Measurements from ENCODE around the gene TEAD1. TPM values are rescaled to one million over a fixed set of nuclear protein-coding genes. Genes with fewer than 3 reads are reported as not detected.

TEAD1 gene
- total RNA-seq, 6 experiments from 2014 or later = 28.3 to 41.5 (median 32.2) TPM

GRCh38 chr11:12731841-12732336, 57.7 kb downstream of the TEAD1 start:
- H3K36me3 ChIP-seq = no peaks in the 10 kb centered on the region
- H3K27me3 ChIP-seq = no peaks in the 10 kb centered on the region
- TF ChIP-seq POLR2A (IDR thresholded peaks at IDR 0.05) (no peak), CTCF (IDR thresholded peaks at IDR 0.05) (no peak)
- intact Hi-C loops (cut with DNase I) = no loop called here
- 80% methylated on average over 3 of the region's 3 CpGs for WGBS (ENCODE audit: insufficient coverage, low coverage, low lambda C conversion rate, missing lambda C conversion rate)
- no peak overlapping the region for H3K4me3 ChIP-seq
- no peak overlapping the region for H3K27ac ChIP-seq
- H3K9me3 ChIP-seq = no peaks in the 10 kb centered on the region
- no peaks in the 10 kb centered on the region for H3K4me1 ChIP-seq
- ATAC-seq (no peak), DNase-seq (no peak)

GRCh38 chr11:12733091-12733490, 58.9 kb downstream of the TEAD1 start:
- intact Hi-C loops (cut with DNase I) = no loop called here
- Histone ChIP-seq H3K4me3 (no peak overlapping the region), H3K36me3 (no peaks in the 10 kb centered on the region), H3K27me3 (no peaks in the 10 kb centered on the region), H3K4me1 (no peaks in the 10 kb centered on the region), H3K27ac (no peak overlapping the region), H3K9me3 (no peaks in the 10 kb centered on the region)
- WGBS (ENCODE audit: insufficient coverage, low coverage, low lambda C conversion rate, missing lambda C conversion rate) = 17% methylated on average over 1 of the region's 2 CpGs
- no peak for TF ChIP-seq POLR2A (IDR thresholded peaks at IDR 0.05)
- TF ChIP-seq CTCF (IDR thresholded peaks at IDR 0.05) = no peak
- DNase-seq = no peak
- peak; percentile 54 to 85 (median 59) for ATAC-seq

- DNase-seq (no peak), ATAC-seq (no peak)
- no peaks in the 10 kb centered on the region for H3K27me3 ChIP-seq
- H3K4me3 ChIP-seq = no peak overlapping the region
- H3K27ac ChIP-seq = no peak overlapping the region
- H3K9me3 ChIP-seq = no peaks in the 10 kb centered on the region
- intact Hi-C loops (cut with DNase I) = no loop called here
- 91% methylated on average over 4 of the region's 4 CpGs for WGBS (ENCODE audit: insufficient coverage, low coverage, low lambda C conversion rate, missing lambda C conversion rate)
- TF ChIP-seq POLR2A (IDR thresholded peaks at IDR 0.05) = no peak
- TF ChIP-seq CTCF (IDR thresholded peaks at IDR 0.05) = no peak
- no peaks in the 10 kb centered on the region for H3K4me1 ChIP-seq
- H3K36me3 ChIP-seq = no peaks in the 10 kb centered on the region
These were observed 60.4 kb downstream of the TEAD1 start for GRCh38 chr11:12734625-12735024.

- H3K9me3 ChIP-seq = no peaks in the 10 kb centered on the region
- no peak overlapping the region for H3K27ac ChIP-seq
- intact Hi-C loops (cut with DNase I) = no loop called here
- no peaks in the 10 kb centered on the region for H3K36me3 ChIP-seq
- no peaks in the 10 kb centered on the region for H3K27me3 ChIP-seq
- WGBS (ENCODE audit: insufficient coverage, low coverage, low lambda C conversion rate, missing lambda C conversion rate) = 84% methylated on average over 4 of the region's 7 CpGs
- ATAC-seq (no peak), DNase-seq (no peak)
- H3K4me3 ChIP-seq = no peak overlapping the region
- TF ChIP-seq POLR2A (IDR thresholded peaks at IDR 0.05) (no peak), CTCF (IDR thresholded peaks at IDR 0.05) (no peak)
- H3K4me1 ChIP-seq = no peaks in the 10 kb centered on the region
These were observed 61.0 kb downstream of the TEAD1 start for GRCh38 chr11:12735262-12735661.

- no peak overlapping the region for H3K4me3 ChIP-seq
- no peak overlapping the region for H3K27ac ChIP-seq
- no peaks in the 10 kb centered on the region for H3K4me1 ChIP-seq
- DNase-seq (no peak), ATAC-seq (no peak)
- no peaks in the 10 kb centered on the region for H3K9me3 ChIP-seq
- no peaks in the 10 kb centered on the region for H3K27me3 ChIP-seq
- intact Hi-C loops (cut with DNase I) = no loop called here
- 39% methylated on average over 2 of the region's 2 CpGs for WGBS (ENCODE audit: insufficient coverage, low coverage, low lambda C conversion rate, missing lambda C conversion rate)
- no peak for TF ChIP-seq CTCF (IDR thresholded peaks at IDR 0.05)
- TF ChIP-seq POLR2A (IDR thresholded peaks at IDR 0.05) = no peak
- no peaks in the 10 kb centered on the region for H3K36me3 ChIP-seq
These were observed 62.8 kb downstream of the TEAD1 start for GRCh38 chr11:12737024-12737423.
